Upper lobe of left lung (tissue), 6 donors: ENCODE results near the gene OR1D5. TPM values are rescaled to one million over a fixed set of nuclear protein-coding genes. Genes with fewer than 3 reads are reported as not detected.

ENCODE experiments used
- ATAC-seq, 2 donors: fragments of 200-7000 bp; cut with Tn5 transposase; one replicate each; pipeline ENCODE4 v1.9.1; 2022; ENCODE audit warnings: mild to moderate bottlenecking in 2 of 2, moderate library complexity in 2 of 2; ENCODE audit not compliant: low FRiP score in 2 of 2
- DNase-seq, 2 donors: peaks; one replicate each; pipeline ENCODE4 v3.0.0-alpha.2; 2019 to 2020
- H3K27ac ChIP-seq, 4 donors: fragments of 200-600 bp; sonication (generic); one replicate each; pipeline ENCODE4 v1.5.1; 2016 to 2019
- H3K27me3 ChIP-seq, 4 donors: fragments of 200-600 bp; sonication (generic); one replicate each; pipeline ENCODE4 v1.5.1; 2017 to 2019
- H3K36me3 ChIP-seq, 4 donors: fragments of 200-600 bp; sonication (generic); one replicate each; pipeline ENCODE4 v1.5.1; 2016 to 2019
- H3K4me1 ChIP-seq, 4 donors: fragments of 200-600 bp; sonication (generic); one replicate each; pipeline ENCODE4 v1.5.1; 2018 to 2019
- H3K4me3 ChIP-seq, 4 donors: fragments of 200-600 bp; sonication (generic); one replicate each; pipeline ENCODE4 v1.5.1; 2017 to 2019; ENCODE audit warnings: mild to moderate bottlenecking in 2 of 4, moderate library complexity in 1 of 4
- H3K9me3 ChIP-seq, 4 donors: fragments of 200-600 bp; sonication (generic); one replicate each; pipeline ENCODE4 v1.5.1; 2018 to 2019
- EP300 ChIP-seq, 4 donors: sonication (generic); formaldehyde crosslinking; IDR thresholded peaks; one replicate each; pipeline ENCODE4 v1.5.1; 2017; ENCODE audit warnings: antibody characterized with exemption in 4 of 4, control low read depth in 2 of 4
- POLR2A ChIP-seq, 4 donors: fragments of 450-650 bp; IDR thresholded peaks; one replicate each; pipeline ENCODE4 v1.5.1; 2016 to 2017; ENCODE audit warnings: antibody characterized with exemption in 4 of 4, mild to moderate bottlenecking in 2 of 4
- POLR2AphosphoS5 ChIP-seq, 2 donors: sonication (generic); formaldehyde crosslinking; IDR thresholded peaks; one replicate each; pipeline ENCODE4 v1.5.1; 2017; ENCODE audit warnings: antibody characterized with exemption in 2 of 2
- WGBS, 2 donors: methylation state at CpG; one replicate each; pipeline ENCODE4 v1.1.5; 2017 to 2018; 5-methylcytosine and 5-hydroxymethylcytosine counted together
- total RNA-seq, 6 donors: library from RNA; depleted of rRNA in 4 of 6; stranded (reverse); fragments of >200 nt in 4 of 6; gene quantifications; one replicate each; pipeline versions ENCODE4 v1.1.0 to v1.2.1, GENCODE V29; 2016 to 2021
- TF ChIP-seq, protein P1 (sequence below), 6 experiments: fragments of 450-650 bp in 4 of 6; fragments of 200-600 bp in 2 of 6; sonication (generic) in 2 of 6; IDR thresholded peaks; one replicate each; pipeline ENCODE4 v1.5.1; 2016 to 2019; ENCODE audit warnings: antibody characterized with exemption in 6 of 6
- donor health status: DM: no; HTN: no; CAD: no; lungs with moderate emphysema.
- donor health status: DM: no; HTN: yes; CAD: no; lungs with severe emphysema.

Gene OR1D5
- total RNA-seq, 6 donors from 2014 or later, result not detected

DNA sequence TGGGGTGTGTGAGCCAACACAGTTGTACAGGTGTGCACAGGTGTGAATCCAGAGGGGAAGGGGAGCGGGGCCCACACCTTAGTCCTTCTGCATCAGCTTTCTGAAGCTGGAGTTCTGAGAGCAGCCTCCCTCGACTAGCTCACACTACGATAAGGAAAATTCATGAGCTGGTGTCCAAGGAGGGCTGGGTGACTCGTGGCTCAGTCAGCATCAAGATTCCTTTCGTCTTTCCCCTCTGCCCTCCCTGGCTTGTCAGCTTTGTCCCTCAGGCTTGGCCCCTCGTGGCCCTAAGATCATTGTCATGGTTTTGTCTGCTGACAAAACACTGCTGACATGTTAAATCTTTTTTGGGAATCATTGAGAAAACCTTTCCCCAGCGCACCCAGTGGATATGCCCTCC is 47.5 kb downstream of the OR1D5 start:
- H3K9me3 ChIP-seq, result no peaks in the 10 kb centered on the region
- H3K36me3 ChIP-seq, result peaks cover 0 to 5% (median 0%) of the 10 kb centered on the region in 4 donors
- no peaks in the 10 kb centered on the region for H3K27me3 ChIP-seq
- no peak overlapping the region for H3K27ac ChIP-seq
- DNase-seq (no peak), ATAC-seq (no peak)
- H3K4me1 ChIP-seq, result no peaks in the 10 kb centered on the region
- TF ChIP-seq POLR2A (IDR thresholded peaks at IDR 0.05), result no peak
- no peak for TF ChIP-seq EP300 (IDR thresholded peaks at IDR 0.05)
- no peak for TF ChIP-seq POLR2AphosphoS5 (IDR thresholded peaks at IDR 0.05)
- TF ChIP-seq, protein P1, sequence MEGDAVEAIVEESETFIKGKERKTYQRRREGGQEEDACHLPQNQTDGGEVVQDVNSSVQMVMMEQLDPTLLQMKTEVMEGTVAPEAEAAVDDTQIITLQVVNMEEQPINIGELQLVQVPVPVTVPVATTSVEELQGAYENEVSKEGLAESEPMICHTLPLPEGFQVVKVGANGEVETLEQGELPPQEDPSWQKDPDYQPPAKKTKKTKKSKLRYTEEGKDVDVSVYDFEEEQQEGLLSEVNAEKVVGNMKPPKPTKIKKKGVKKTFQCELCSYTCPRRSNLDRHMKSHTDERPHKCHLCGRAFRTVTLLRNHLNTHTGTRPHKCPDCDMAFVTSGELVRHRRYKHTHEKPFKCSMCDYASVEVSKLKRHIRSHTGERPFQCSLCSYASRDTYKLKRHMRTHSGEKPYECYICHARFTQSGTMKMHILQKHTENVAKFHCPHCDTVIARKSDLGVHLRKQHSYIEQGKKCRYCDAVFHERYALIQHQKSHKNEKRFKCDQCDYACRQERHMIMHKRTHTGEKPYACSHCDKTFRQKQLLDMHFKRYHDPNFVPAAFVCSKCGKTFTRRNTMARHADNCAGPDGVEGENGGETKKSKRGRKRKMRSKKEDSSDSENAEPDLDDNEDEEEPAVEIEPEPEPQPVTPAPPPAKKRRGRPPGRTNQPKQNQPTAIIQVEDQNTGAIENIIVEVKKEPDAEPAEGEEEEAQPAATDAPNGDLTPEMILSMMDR (IDR thresholded peaks at IDR 0.05), result no peak
- H3K4me3 ChIP-seq, result no peak overlapping the region
- 76 to 82% methylated on average over 7 of the region's 7 CpGs for WGBS, 2 donors

- H3K9me3 ChIP-seq, result no peaks in the 10 kb centered on the region
- H3K4me1 ChIP-seq, result no peaks in the 10 kb centered on the region
- H3K27me3 ChIP-seq, result no peaks in the 10 kb centered on the region
- no peak overlapping the region for H3K27ac ChIP-seq
- TF ChIP-seq, protein P1 (IDR thresholded peaks at IDR 0.05), result peak; percentile 80 to 91 (median 86)
- TF ChIP-seq POLR2AphosphoS5 (IDR thresholded peaks at IDR 0.05), result no peak
- H3K36me3 ChIP-seq, result peaks cover 0 to 5% (median 2%) of the 10 kb centered on the region in 4 donors
- DNase-seq (peak in 1 of 2 donors; percentile 60), ATAC-seq (peak; percentile 70 to 81)
- H3K4me3 ChIP-seq, result no peak overlapping the region
- WGBS, 2 donors, result 57 to 66% methylated on average over 20 to 21 of the region's 21 CpGs
These were observed 50.4 kb downstream of the OR1D5 start for GRCh38 chr17:3012926-3013581.

Other genes with a start within 250 kb of the OR1D5 start
- gene OR1D2, start 40.8 kb upstream of the OR1D5 start, total RNA-seq, result not detected
- not detected for gene OR1G1, start 63.9 kb upstream of the OR1D5 start, total RNA-seq
- not detected for gene OR1A2, start 133.9 kb upstream of the OR1D5 start, total RNA-seq
- not detected for gene OR1A1, start 144.1 kb upstream of the OR1D5 start, total RNA-seq
- not detected for gene OR3A1, start 234.8 kb upstream of the OR1D5 start, total RNA-seq